Activated CD4-positive, alpha-beta T cell treated with anti-CD3 and anti-CD28 coated beads, Interleukin-2, amount 50 U/mL, for 4 hours (primary cell): ENCODE data around the gene SGCG.

Experiments
- DNase-seq, 2 experiments: peaks; one replicate each; pipeline ENCODE4 v3.0.0-alpha.2; 2020

Gene SGCG

DNA sequence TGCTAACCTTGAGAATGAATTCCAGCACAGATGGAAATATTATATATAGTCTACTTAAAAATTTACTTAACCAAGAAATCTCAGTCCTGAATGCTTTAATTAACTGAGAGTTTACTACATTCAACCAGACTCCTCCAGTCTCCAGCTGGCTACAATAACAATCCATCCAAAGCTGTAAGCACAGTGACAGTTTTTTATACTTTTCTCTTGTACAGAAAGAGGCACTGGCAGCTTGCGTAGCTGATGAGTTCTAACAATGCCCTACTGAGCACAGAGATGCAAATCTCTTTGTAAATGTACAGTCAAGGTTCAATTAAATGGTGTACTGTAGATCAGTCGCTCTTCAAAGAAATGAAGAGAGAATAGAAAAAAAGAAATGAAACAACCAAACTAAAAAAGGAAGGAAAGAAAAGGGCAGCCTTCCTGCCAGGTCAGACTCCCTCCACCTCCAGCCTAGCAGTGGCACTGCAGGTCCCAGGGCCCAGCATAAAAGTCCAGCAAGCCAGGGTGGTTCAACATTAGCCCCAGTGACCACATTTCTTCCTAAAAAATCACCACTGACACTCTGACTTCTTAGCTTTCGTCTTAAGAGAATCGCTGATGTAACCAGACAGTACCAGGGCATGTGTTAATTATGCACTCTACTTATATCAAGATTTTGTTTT is 164.3 kb downstream of the SGCG start:
- DNase-seq, result no peak

DNA sequence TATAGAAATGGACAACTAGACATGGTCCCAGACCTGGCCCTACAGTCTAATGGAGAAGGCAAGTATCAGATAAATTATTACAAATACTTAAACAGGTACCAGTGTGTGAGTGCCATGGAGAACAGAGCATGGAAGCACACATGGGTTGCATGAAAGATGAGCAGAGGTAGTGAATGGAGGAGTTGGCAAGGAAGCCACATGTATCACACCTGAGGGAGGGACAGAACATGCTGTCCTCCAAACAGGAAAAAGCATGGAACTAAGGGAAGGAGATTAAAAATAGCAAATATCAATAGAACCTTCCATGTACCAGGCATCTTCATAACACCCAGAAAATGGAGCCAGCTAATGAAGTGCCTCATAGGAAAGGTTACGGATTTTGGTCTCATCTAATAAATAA is 166.8 kb downstream of the SGCG start:
- no peak for DNase-seq

- no peak for DNase-seq
Observed at GRCh38 chr13:23348262-23349127, 167.7 kb downstream of the SGCG start.

DNA sequence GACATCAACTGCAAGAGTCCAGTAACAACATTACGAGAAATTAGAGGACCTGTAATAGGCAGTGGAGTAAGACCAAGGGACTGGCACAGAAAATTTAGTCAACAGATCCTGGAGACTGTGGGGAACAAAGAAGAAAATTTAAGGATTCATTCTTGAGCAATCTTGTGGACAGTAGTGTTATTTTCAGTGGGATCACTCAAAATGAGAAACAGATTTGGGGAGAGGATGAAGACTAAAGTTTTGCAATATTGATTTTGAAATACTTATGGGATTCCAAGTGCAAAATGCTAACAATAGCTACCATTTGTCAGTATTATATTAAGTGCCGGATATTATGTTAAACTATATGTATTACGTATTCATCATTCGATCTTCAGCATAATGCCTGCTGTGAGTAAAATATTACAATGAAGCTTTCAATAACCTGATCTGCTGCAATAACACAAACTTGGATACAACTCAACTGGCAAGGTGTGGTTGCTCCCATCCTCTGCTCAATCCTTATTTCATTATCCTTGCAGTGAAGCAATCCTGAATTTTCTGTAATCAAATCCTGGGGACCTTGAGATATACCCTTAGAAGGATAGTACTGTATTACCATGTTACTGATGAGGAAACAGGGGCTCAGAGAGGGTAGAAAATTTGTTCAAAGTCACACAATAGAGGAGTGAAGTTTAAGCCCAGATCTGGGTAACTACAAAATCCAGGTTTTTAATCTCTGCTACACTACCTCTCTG is 168.6 kb downstream of the SGCG start:
- DNase-seq, result no peak

GRCh38 chr13:23350009-23350408 is 169.2 kb downstream of the SGCG start:
- DNase-seq, result no peak

GRCh38 chr13:23352161-23352560 is 171.4 kb downstream of the SGCG start:
- no peak for DNase-seq

DNA sequence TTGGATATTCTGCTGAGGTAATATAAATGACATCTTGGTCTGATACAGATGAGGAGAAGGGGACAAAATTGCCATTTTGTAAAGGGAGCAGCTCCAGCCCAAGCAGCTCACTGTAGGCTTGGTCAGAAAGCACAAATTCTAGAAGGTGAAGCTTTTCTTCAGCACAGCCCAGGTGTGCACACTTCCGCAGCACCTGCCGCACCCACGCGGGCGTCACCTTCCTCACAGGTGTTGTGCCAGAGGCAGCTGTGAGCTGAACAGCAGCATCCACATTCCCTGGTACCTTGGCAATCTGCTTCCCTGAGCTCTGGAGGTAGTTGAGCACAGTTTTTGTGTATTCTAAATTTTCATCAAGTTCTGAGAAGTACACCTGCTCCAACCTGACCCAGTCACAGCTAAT is 173.7 kb downstream of the SGCG start:
- no peak for DNase-seq

DNA sequence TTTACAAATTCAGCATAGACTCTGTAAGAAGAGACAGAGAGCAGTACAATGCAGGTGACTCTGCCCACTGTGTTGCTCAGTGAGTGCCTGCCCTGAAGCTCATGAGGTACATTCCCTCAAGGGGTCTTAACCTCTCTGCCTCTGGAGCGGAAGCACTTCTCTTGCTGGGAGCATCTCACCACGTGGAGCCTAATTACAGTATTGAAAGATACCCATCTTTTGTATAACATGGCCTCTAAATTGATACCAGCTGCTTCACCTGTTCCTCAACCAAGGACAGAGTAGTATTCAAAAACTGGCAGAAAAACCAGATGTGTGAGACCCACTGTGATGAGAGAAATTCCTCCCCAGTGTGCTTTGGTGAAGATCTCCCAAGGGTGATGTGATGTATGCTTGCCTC is 175.6 kb downstream of the SGCG start:
- no peak for DNase-seq

DNA sequence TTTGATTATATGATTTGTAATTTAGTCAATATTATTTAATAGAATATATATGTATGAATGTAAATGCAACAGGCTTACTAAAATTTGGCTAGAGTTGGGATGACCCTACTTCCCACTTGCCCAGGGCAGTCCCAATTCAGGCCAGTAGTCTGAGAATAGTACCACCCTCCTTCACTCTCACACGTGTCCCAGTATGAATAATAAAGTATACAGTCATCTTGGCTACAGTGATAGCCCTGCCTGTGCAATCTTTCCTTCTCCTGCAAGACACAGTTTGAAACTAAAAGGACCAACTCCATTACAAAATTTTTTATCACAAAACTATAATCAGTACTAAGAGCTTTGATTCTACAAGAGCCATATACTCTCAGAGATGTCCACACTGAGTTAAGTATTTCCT is 176.6 kb downstream of the SGCG start:
- no peak for DNase-seq

DNA sequence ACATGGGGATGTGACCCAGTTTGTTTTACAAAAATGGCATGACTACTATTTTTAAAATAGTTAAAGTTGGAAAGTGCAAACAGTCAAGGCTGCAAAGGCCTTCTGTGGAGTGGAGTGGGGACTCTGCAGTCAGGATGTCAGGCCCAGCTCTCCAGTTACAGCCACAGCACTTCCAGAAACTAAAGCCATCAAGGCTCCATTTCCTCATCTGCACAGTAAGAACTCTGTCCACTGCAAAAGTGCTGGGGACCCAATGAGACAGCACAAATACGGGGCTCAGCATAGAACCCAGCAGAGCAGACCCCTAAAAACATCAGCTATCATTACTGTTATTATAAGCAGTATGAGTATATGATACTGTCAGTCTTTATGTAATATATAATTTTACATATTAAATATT is 179.1 kb downstream of the SGCG start:
- DNase-seq, result no peak

DNA sequence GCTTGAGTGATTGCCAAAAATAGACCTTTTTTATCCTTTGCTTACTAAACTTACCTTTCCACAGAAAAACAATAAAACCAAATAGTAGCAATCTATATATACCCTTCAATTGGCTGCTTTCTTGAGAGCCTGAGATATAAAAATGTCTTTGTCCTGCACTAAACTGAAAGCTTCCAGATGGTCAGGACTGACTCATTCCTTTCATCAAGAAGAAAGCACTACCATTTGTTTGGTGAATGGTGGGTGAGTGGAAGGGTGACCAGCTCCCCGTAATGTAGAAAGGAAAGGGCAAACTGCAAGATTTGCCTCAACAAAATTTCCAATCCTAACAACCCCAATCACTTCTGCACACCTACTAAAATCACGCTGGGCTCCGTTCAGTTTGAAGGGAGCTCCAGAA is 184.9 kb downstream of the SGCG start:
- DNase-seq, result no peak

DNA sequence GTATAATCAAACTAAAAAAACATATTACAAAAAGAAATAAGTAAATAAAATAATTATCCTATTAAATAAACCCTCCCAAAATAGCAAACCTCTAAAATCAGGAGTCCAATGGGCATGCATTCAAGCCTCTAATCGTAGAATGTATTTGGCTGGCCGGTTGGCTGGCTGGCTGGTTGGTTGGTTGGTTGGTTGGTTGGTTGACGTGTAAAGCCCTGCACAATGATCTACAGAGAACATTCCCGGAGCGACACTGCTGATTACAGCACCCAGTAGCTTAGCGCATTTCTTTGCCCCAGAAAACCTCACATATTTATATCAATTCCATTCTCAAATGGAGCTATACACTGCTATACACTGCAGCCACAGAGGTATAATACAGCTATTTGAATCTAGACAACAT is 187.1 kb downstream of the SGCG start:
- DNase-seq, result no peak

DNA sequence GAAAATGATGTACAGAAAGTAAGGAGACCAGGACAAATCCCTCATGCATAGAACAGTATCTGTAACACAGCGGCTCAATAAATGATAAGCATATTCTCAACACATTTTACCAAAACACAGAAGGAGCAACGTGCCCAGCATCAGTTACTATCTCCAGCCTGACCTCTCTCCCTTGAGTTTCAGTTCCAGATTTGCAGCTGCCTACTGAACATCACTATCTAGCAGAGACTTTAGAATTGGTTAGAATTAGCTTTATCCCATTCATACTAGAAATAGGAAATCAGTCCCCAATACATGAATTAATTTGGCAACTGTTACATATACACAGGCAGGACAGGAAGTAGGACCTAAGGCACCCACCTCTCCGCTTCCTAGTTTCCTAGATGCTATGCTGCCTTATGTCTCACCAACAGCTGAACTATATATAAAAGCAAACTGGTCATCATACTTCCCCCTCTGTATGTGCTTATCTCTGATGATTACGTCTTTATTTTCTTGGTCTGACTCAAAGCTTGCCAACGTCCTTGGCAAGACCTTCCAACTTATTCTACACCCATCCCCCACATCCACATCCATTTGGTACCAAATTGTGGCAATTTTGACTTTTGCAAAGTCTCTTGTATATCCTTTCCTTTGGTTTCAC is 191.6 kb downstream of the SGCG start:
- DNase-seq, result no peak
